K562 (cell line): ENCODE results near the gene TPRG1L. TPM values are rescaled to one million over a fixed set of nuclear protein-coding genes. Genes with fewer than 3 reads are reported as not detected.

Experiments used
- ATF2 ChIP-seq: sonication (generic); formaldehyde crosslinking; IDR thresholded peaks from 2 replicates; pipeline ENCODE4 v1.8.1; 2022; ENCODE audit warnings: missing genetic modification reagents
- COPS2 ChIP-seq: fragments of 450-650 bp; conservative IDR thresholded peaks from 2 replicates; pipeline ENCODE4 v1.6.1; 2016; ENCODE audit warnings: mild to moderate bottlenecking, moderate library complexity
- CSDE1 ChIP-seq, 2 experiments: fragments of 450-650 bp; IDR thresholded peaks; 2 replicates each; pipeline ENCODE4 v1.6.1; 2016; ENCODE audit warnings: mild to moderate bottlenecking in 1 of 2
- DMBX1 ChIP-seq: fragments of 250-450 bp; sonication (Bioruptor Pico); IDR thresholded peaks from 2 replicates; pipeline ENCODE4 v1.8.0; 2022; ENCODE audit warnings: inconsistent platforms, mild to moderate bottlenecking, moderate library complexity, borderline replicate concordance
- FOXA1 ChIP-seq: fragments of 450-650 bp; IDR thresholded peaks from 2 replicates; pipeline ENCODE4 v1.6.1; 2016; ENCODE audit warnings: mild to moderate bottlenecking, borderline replicate concordance
- HDAC1 ChIP-seq, 2 experiments: fragments of 450-650 bp; IDR thresholded peaks; 2 replicates each; pipeline ENCODE4 v1.6.1; 2016 to 2017; ENCODE audit warnings: inconsistent platforms in 1 of 2, mild to moderate bottlenecking in 1 of 2, moderate library complexity in 1 of 2
- KDM1A ChIP-seq, 2 experiments: fragments of 450-650 bp; IDR thresholded peaks; 2 replicates each; pipeline ENCODE4 v1.6.1; 2016; ENCODE audit warnings: mild to moderate bottlenecking in 2 of 2
- MCM7 ChIP-seq, 2 experiments: fragments of 450-650 bp; IDR thresholded peaks; 2 replicates each; pipeline ENCODE4 v1.6.1; 2016 to 2018
- MIER1 ChIP-seq: fragments of 450-650 bp; IDR thresholded peaks from 2 replicates; pipeline ENCODE4 v1.6.1; 2016; ENCODE audit warnings: antibody characterized with exemption, mild to moderate bottlenecking, low read depth
- MNT ChIP-seq, 2 experiments: fragments of 450-650 bp; conservative IDR thresholded peaks; 2 replicates each; pipeline ENCODE4 v1.6.1; 2017; ENCODE audit warnings: mild to moderate bottlenecking in 2 of 2, moderate library complexity in 2 of 2
- NCOA6 ChIP-seq: fragments of 450-650 bp; IDR thresholded peaks from 2 replicates; pipeline ENCODE4 v1.6.1; 2017; ENCODE audit warnings: mild to moderate bottlenecking
- PML ChIP-seq: IDR thresholded peaks from 2 replicates; pipeline ENCODE4 v1.6.1; 2012; ENCODE audit warnings: low read length, inconsistent platforms
- PTRF ChIP-seq: fragments of 450-650 bp; IDR thresholded peaks from 2 replicates; pipeline ENCODE4 v1.6.1; 2016; ENCODE audit warnings: mild to moderate bottlenecking, missing genetic modification characterization, missing compliant biosample characterization
- SREBF1 ChIP-seq: fragments of 150-350 bp; IDR thresholded peaks from 2 replicates; pipeline ENCODE4 v1.6.1; 2014; ENCODE audit warnings: antibody characterized with exemption, low read depth, low read length, borderline replicate concordance
- STAT6 ChIP-seq: sonication (generic); formaldehyde crosslinking; IDR thresholded peaks from 2 replicates; pipeline ENCODE4 v1.8.1; 2023; ENCODE audit warnings: mild to moderate bottlenecking, missing genetic modification reagents
- SUPT5H ChIP-seq: fragments of 450-650 bp; IDR thresholded peaks from 2 replicates; pipeline ENCODE4 v1.6.1; 2016
- TGIF2 ChIP-seq: sonication (generic); formaldehyde crosslinking; IDR thresholded peaks from 2 replicates; pipeline ENCODE4 v1.8.1; 2022; ENCODE audit warnings: mild to moderate bottlenecking, missing genetic modification reagents, moderate library complexity
- TOE1 ChIP-seq, 2 experiments: fragments of 450-650 bp in 1 of 2; sonication (generic) in 1 of 2; formaldehyde crosslinking in 1 of 2; IDR thresholded peaks; 2 replicates each; pipeline versions ENCODE4 v1.7.1 to v1.8.0; 2016 to 2022; ENCODE audit warnings: borderline replicate concordance in 2 of 2, mild to moderate bottlenecking in 2 of 2, antibody characterized with exemption in 1 of 2, inconsistent platforms in 1 of 2, low read depth in 1 of 2, missing genetic modification reagents in 1 of 2, moderate library complexity in 1 of 2
- ZBTB12 ChIP-seq: fragments of 250-450 bp; sonication (Bioruptor Pico); IDR thresholded peaks from 2 replicates; pipeline ENCODE4 v1.4.0; 2020
- ZBTB8A ChIP-seq: fragments of 450-650 bp; IDR thresholded peaks from 2 replicates; pipeline ENCODE4 v1.6.1; 2018; ENCODE audit warnings: mild to moderate bottlenecking, moderate library complexity; ENCODE audit not compliant: partially characterized antibody
- ZNF121 ChIP-seq: sonication (generic); formaldehyde crosslinking; conservative IDR thresholded peaks from 2 replicates; pipeline ENCODE4 v1.8.0; 2022; ENCODE audit warnings: missing genetic modification reagents
- ZNF436 ChIP-seq: fragments of 250-450, 450-650 bp; sonication (Bioruptor Pico); formaldehyde crosslinking; IDR thresholded peaks from 2 replicates; pipeline ENCODE4 v1.7.0; 2020; ENCODE audit warnings: mild to moderate bottlenecking
- ZSCAN32 ChIP-seq: fragments of 450-650 bp; formaldehyde crosslinking; IDR thresholded peaks from 2 replicates; pipeline ENCODE4 v1.4.0; 2020; ENCODE audit warnings: mild to moderate bottlenecking, moderate library complexity
- polyA plus RNA-seq, 8 experiments: library from polyadenylated mRNA; depleted of rRNA in 4 of 8; stranded (reverse) in 5 of 8; unstranded in 3 of 8; fragments of >200 nt; fragmentation: Nextera tagmentation in 2 of 8; fragmentation: Illumina TruSeq in 1 of 8; extraction: Ambion mirVana in 2 of 8; extraction: Trizol in 1 of 8; gene quantifications; 2 replicates each; pipeline versions ENCODE4 v1.2.1 to v1.2.3, GENCODE V29; 2011 to 2014; ENCODE audit warnings: inconsistent platforms in 1 of 8, missing spikeins in 1 of 8
- total RNA-seq, 7 experiments: library from RNA; depleted of rRNA in 6 of 7; stranded (reverse); fragments of >200 nt in 6 of 7; fragmentation: Illumina TruSeq in 2 of 7; extraction: Trizol in 2 of 7; gene quantifications; 2 replicates each; pipeline versions ENCODE4 v1.2.1 to v1.2.3, GENCODE V29; 2011 to 2021; ENCODE audit warnings: low replicate concordance in 1 of 7

Gene TPRG1L
- total and polyA plus RNA-seq, 9 of the 15 experiments (the other 6 are each of a cell fraction or from before 2014, with no cell fraction given) = 1.6 to 11.0 (median 6.2) TPM

- TF ChIP-seq MIER1 (no peak), KDM1A (IDR thresholded peaks at IDR 0.05) (no peak), ATF2 (CRISPR knock-in tag) (no peak), COPS2 (no peak), CSDE1 (IDR thresholded peaks at IDR 0.05) (no peak), SUPT5H (no peak), HDAC1 (IDR thresholded peaks at IDR 0.05) (peak in 1 of 2 experiments; percentile 57; a peak in 1 of 4 replicates), FOXA1 (no peak), DMBX1 (CRISPR knock-in tag) (0 out of 2 replicates have a peak, but pooled peaks have one; percentile 30), MNT (conservative IDR thresholded peaks at IDR 0.05) (peak; percentile 33 to 63; a peak in 3 of 4 replicates), TGIF2 (CRISPR knock-in tag) (no peak), MCM7 (IDR thresholded peaks at IDR 0.05) (no peak), PML (no peak), PTRF (tag) (no peak), ZBTB12 (CRISPR knock-in tag) (no peak), ZBTB8A (no peak), TOE1 (IDR thresholded peaks at IDR 0.05; ENCODE audit: borderline replicate concordance) (no peak), TOE1 (CRISPR knock-in tag; IDR thresholded peaks at IDR 0.05; ENCODE audit: borderline replicate concordance, low read depth) (no peak), ZNF436 (CRISPR knock-in tag) (no peak), SREBF1 (no peak), NCOA6 (no peak), ZSCAN32 (CRISPR knock-in tag) (no peak), STAT6 (peak; percentile 76; the same call in 1 of the 2 replicates), ZNF121 (CRISPR knock-in tag) (no peak)
These were observed 514 bp downstream of the TPRG1L start (continued) for GRCh38 chr1:3625151-3625907.
